ENCODE measurements around the gene PPARD. TPM values are rescaled to one million over a fixed set of nuclear protein-coding genes. Genes with fewer than 3 reads are reported as not detected.
A peak's percentile ranks its signal among the peaks of the same experiment; 100 is the strongest.

The PPARD gene
- total and polyA plus RNA-seq, 2 of the 13 experiments (the other 11 are each of a cell fraction or from before 2014, with no cell fraction given), result 6.1 to 13.3 TPM

- TF ChIP-seq E2F2 (CRISPR knock-in tag; IDR thresholded peaks at IDR 0.05; ENCODE audit: borderline replicate concordance) (no peak), NFKB2 (CRISPR knock-in tag; IDR thresholded peaks at IDR 0.05; ENCODE audit: borderline replicate concordance) (no peak), GPN1 (CRISPR knock-in tag; IDR thresholded peaks at IDR 0.05; ENCODE audit: borderline replicate concordance) (no peak), ZNF503 (CRISPR knock-in tag; IDR thresholded peaks at IDR 0.05) (no peak), ZNF883 (CRISPR knock-in tag; IDR thresholded peaks at IDR 0.05; ENCODE audit: not compliant biosample characterization) (no peak), MIER3 (CRISPR knock-in tag; IDR thresholded peaks at IDR 0.05; ENCODE audit: borderline replicate concordance) (0 out of 2 replicates have a peak, but pooled peaks have one; percentile 80), RELA (CRISPR knock-in tag; IDR thresholded peaks at IDR 0.05) (no peak), ZNF383 (CRISPR knock-in tag; IDR thresholded peaks at IDR 0.05; ENCODE audit: borderline replicate concordance) (peak; percentile 80; the same call in 1 of the 2 replicates), HNRNPUL1 (IDR thresholded peaks at IDR 0.05; ENCODE audit: low read depth, low read length) (no peak), RARA (CRISPR knock-in tag; IDR thresholded peaks at IDR 0.05) (peak; percentile 82), CCAR2 (optimal IDR thresholded peaks at IDR 0.05; ENCODE audit: low read depth, low read length) (no peak), RNF2 (conservative IDR thresholded peaks at IDR 0.05; ENCODE audit: low read depth) (no peak), KLF11 (CRISPR knock-in tag; IDR thresholded peaks at IDR 0.05) (peak; percentile 78; the same call in 1 of the 2 replicates), ZNF20 (CRISPR knock-in tag; IDR thresholded peaks at IDR 0.05) (no peak), YEATS2 (CRISPR knock-in tag; IDR thresholded peaks at IDR 0.05; ENCODE audit: borderline replicate concordance) (peak; percentile 56; the same call in 1 of the 2 replicates), MBD4 (IDR thresholded peaks at IDR 0.05; ENCODE audit: borderline replicate concordance, low read length) (no peak), ZNF879 (CRISPR knock-in tag; IDR thresholded peaks at IDR 0.05) (no peak), ZNF737 (CRISPR knock-in tag; IDR thresholded peaks at IDR 0.05; ENCODE audit: borderline replicate concordance) (no peak), SP1 (IDR thresholded peaks at IDR 0.05) (no peak), SP1 (CRISPR knock-in tag; IDR thresholded peaks at IDR 0.05) (no peak; the same call in 1 of the 2 replicates), ZNF644 (CRISPR knock-in tag; IDR thresholded peaks at IDR 0.05; ENCODE audit: low read depth) (peak; percentile 92), CBX2 (IDR thresholded peaks at IDR 0.05; ENCODE audit: low read depth, low read length) (no peak), CBX2 (CRISPR knock-in tag; IDR thresholded peaks at IDR 0.05; ENCODE audit: low read depth) (no peak), ZNF451 (CRISPR knock-in tag; IDR thresholded peaks at IDR 0.05) (no peak), ZHX1 (CRISPR knock-in tag; IDR thresholded peaks at IDR 0.05; ENCODE audit: low read depth) (peak; percentile 92), ZNF432 (CRISPR knock-in tag; IDR thresholded peaks at IDR 0.05; ENCODE audit: borderline replicate concordance) (no peak), ZNF781 (CRISPR knock-in tag; IDR thresholded peaks at IDR 0.05; ENCODE audit: borderline replicate concordance, not compliant biosample characterization) (no peak)
Measured at GRCh38 chr6:35360349-35361138, 18.2 kb downstream of the PPARD start (continued).

Measured in HepG2 (cell line).